ENCODE results near the gene PTBP1.

Gene PTBP1

DNA sequence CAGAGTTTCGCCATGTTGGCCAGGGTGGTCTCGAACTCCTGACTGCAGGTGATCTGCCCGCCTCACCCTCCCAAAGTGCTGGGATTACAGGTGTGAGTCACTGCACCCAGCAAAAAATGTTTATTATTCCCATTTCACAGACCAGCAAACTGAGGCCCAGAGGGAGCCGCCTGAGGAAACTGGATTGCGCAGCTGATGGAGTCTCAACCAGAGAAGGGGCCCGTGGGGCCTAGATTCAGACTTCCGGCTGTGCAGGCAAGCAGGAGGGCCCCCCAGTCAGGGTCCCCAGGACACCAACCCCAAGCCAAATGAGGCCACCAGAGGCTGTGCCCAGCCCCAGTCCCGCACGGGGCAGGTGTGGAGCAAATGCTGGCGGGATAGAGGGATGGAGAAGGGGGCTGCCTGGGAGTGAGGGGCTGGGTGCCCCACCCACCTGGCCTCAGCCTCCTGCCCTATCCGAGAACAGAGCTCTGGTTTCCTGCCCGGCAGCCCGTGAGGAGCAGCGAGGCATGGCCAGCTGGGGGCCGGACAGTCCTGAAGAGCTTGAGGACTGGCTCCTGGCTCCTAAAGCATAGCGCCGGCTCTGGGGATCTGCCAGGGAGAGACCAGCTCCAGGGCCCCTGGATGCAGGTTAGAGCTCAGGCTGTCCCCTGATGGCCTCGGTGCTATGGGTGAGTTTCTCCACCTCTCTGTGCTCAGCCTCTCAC, 24.4 kb upstream of the PTBP1 start:
- TF ChIP-seq YY1 (IDR thresholded peaks at IDR 0.05; ENCODE audit: insufficient read depth, insufficient read length) (no peak), ZNF274 (IDR thresholded peaks at IDR 0.05; ENCODE audit: low read depth, low read length) (no peak)
- Histone ChIP-seq H3K27me3 (ENCODE audit: insufficient read depth, insufficient read length) (no peaks in the 10 kb centered on the region), H3K36me3 (ENCODE audit: insufficient read depth, insufficient read length, low read length) (no peaks in the 10 kb centered on the region), H3K4me1 (ENCODE audit: insufficient read depth, insufficient read length) (peaks cover 5% of the 10 kb centered on the region), H3K4me3 (ENCODE audit: insufficient read length, low read depth) (no peak overlapping the region), H3K9me3 (ENCODE audit: insufficient read depth, low read length) (no peaks in the 10 kb centered on the region), H3K9ac (ENCODE audit: insufficient read length, low read depth) (peak overlapping the region; percentile 36)
- no peak for DNase-seq (ENCODE audit: low read depth, low spot score)

DNA sequence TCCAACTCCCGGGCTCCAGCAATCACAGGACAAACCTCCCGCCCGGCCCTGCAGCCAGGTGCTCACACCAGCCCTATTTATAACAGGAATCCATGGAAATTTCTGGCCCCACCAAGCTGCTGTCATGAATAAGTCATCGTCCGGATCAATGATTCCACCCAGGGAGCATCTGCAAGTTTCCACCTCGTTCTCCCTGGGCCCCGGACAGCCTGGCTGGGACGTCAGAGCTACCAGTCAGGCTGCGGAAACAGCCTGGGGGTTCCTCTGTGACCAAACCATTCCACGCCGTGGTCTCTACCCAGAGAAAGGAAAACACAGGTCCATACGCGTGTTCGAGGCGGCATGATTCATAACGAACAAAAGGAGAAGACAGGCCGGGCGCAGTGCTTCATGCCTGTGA, 20.7 kb upstream of the PTBP1 start:
- no peak for DNase-seq (ENCODE audit: low read depth, low spot score)
- Histone ChIP-seq H3K9me3 (ENCODE audit: insufficient read depth, low read length) (no peaks in the 10 kb centered on the region), H3K4me3 (ENCODE audit: insufficient read length, low read depth) (no peak overlapping the region), H3K36me3 (ENCODE audit: insufficient read depth, insufficient read length, low read length) (peaks cover 4% of the 10 kb centered on the region), H3K4me1 (ENCODE audit: insufficient read depth, insufficient read length) (peaks cover 8% of the 10 kb centered on the region), H3K9ac (ENCODE audit: insufficient read length, low read depth) (no peak overlapping the region), H3K27me3 (ENCODE audit: insufficient read depth, insufficient read length) (no peaks in the 10 kb centered on the region)
- TF ChIP-seq ZNF274 (IDR thresholded peaks at IDR 0.05; ENCODE audit: low read depth, low read length) (no peak), SUZ12 (IDR thresholded peaks at IDR 0.05; ENCODE audit: extremely low read depth, insufficient read depth, insufficient read length) (no peak)

- no peaks in the 10 kb centered on the region for H3K27me3 ChIP-seq (ENCODE audit: insufficient read depth, insufficient read length)
- H3K4me3 ChIP-seq (ENCODE audit: insufficient read length, low read depth), result no peak overlapping the region
- H3K9me3 ChIP-seq (ENCODE audit: insufficient read depth, low read length), result no peaks in the 10 kb centered on the region
- H3K9ac ChIP-seq (ENCODE audit: insufficient read length, low read depth), result peak overlapping the region; percentile 44
- peaks cover 6% of the 10 kb centered on the region for H3K4me1 ChIP-seq (ENCODE audit: insufficient read depth, insufficient read length)
- TF ChIP-seq SUZ12 (IDR thresholded peaks at IDR 0.05; ENCODE audit: extremely low read depth, insufficient read depth, insufficient read length) (no peak), YY1 (IDR thresholded peaks at IDR 0.05; ENCODE audit: insufficient read depth, insufficient read length) (no peak), ZNF274 (IDR thresholded peaks at IDR 0.05; ENCODE audit: low read depth, low read length) (no peak)
- H3K36me3 ChIP-seq (ENCODE audit: insufficient read depth, insufficient read length, low read length), result peaks cover 4% of the 10 kb centered on the region
- no peak for DNase-seq (ENCODE audit: low read depth, low spot score)
Observed at GRCh38 chr19:778910-779653, 18.2 kb upstream of the PTBP1 start.

DNA sequence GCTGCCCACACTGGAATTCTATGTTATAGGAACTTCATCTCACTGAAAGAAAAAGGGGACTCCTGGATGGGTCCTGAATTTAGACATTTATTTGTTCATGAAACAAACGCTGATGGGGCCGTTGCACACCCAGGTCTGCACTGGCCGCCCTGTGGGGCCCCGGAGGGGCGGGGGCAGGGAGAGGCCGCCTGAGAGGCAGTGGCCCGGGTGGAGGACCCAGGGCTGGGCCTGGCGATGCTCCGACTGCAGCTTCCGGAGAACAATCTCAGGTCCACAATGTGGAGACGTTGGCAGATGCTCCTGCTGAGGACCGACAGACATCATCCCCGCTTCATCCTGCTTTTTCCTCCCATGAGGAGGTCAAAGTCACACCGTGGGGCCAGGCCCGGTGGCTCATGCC, 16.3 kb upstream of the PTBP1 start:
- Histone ChIP-seq H3K9me3 (ENCODE audit: insufficient read depth, low read length) (no peaks in the 10 kb centered on the region), H3K36me3 (ENCODE audit: insufficient read depth, insufficient read length, low read length) (peaks cover 15% of the 10 kb centered on the region), H3K27me3 (ENCODE audit: insufficient read depth, insufficient read length) (no peaks in the 10 kb centered on the region), H3K4me3 (ENCODE audit: insufficient read length, low read depth) (no peak overlapping the region), H3K9ac (ENCODE audit: insufficient read length, low read depth) (peak overlapping the region; percentile 11), H3K4me1 (ENCODE audit: insufficient read depth, insufficient read length) (peaks cover 9% of the 10 kb centered on the region)
- TF ChIP-seq ZNF274 (IDR thresholded peaks at IDR 0.05; ENCODE audit: low read depth, low read length), result no peak
- no peak for TF ChIP-seq YY1 (IDR thresholded peaks at IDR 0.05; ENCODE audit: insufficient read depth, insufficient read length)
- no peak for DNase-seq (ENCODE audit: low read depth, low spot score)

- no peaks in the 10 kb centered on the region for H3K27me3 ChIP-seq (ENCODE audit: insufficient read depth, insufficient read length)
- no peak for DNase-seq (ENCODE audit: low read depth, low spot score)
- H3K4me3 ChIP-seq (ENCODE audit: insufficient read length, low read depth), result peak overlapping the region; percentile 64
- peak overlapping the region; percentile 86 for H3K9ac ChIP-seq (ENCODE audit: insufficient read length, low read depth)
- H3K4me1 ChIP-seq (ENCODE audit: insufficient read depth, insufficient read length), result peaks cover 9% of the 10 kb centered on the region
- no peak for TF ChIP-seq YY1 (IDR thresholded peaks at IDR 0.05; ENCODE audit: insufficient read depth, insufficient read length)
- no peak for TF ChIP-seq ZNF274 (IDR thresholded peaks at IDR 0.05; ENCODE audit: low read depth, low read length)
- TF ChIP-seq SUZ12 (IDR thresholded peaks at IDR 0.05; ENCODE audit: extremely low read depth, insufficient read depth, insufficient read length), result no peak
- no peaks in the 10 kb centered on the region for H3K9me3 ChIP-seq (ENCODE audit: insufficient read depth, low read length)
- peaks cover 15% of the 10 kb centered on the region for H3K36me3 ChIP-seq (ENCODE audit: insufficient read depth, insufficient read length, low read length)
Observed at GRCh38 chr19:781800-782184, 15.5 kb upstream of the PTBP1 start.

- peak overlapping the region; percentile 64 for H3K4me3 ChIP-seq (ENCODE audit: insufficient read length, low read depth)
- peak; percentile 69 for DNase-seq (ENCODE audit: low read depth, low spot score)
Observed at GRCh38 chr19:782185-782877, 14.9 kb upstream of the PTBP1 start.

More at GRCh38 chr19:782185-782877, 14.9 kb upstream of the PTBP1 start:
- Histone ChIP-seq H3K9ac (ENCODE audit: insufficient read length, low read depth) (peak overlapping the region; percentile 86), H3K4me1 (ENCODE audit: insufficient read depth, insufficient read length) (peaks cover 9% of the 10 kb centered on the region), H3K36me3 (ENCODE audit: insufficient read depth, insufficient read length, low read length) (peaks cover 18% of the 10 kb centered on the region), H3K27me3 (ENCODE audit: insufficient read depth, insufficient read length) (no peaks in the 10 kb centered on the region), H3K9me3 (ENCODE audit: insufficient read depth, low read length) (no peaks in the 10 kb centered on the region)
- TF ChIP-seq YY1 (IDR thresholded peaks at IDR 0.05; ENCODE audit: insufficient read depth, insufficient read length) (no peak), ZNF274 (IDR thresholded peaks at IDR 0.05; ENCODE audit: low read depth, low read length) (no peak), SUZ12 (IDR thresholded peaks at IDR 0.05; ENCODE audit: extremely low read depth, insufficient read depth, insufficient read length) (no peak)
